GM13977 (cell line): ENCODE data around the gene UPF2.
A peak's percentile ranks its signal among the peaks of the same experiment; 100 is the strongest.
"Not testable (repeated sequence)": the region's sequence is repeated elsewhere in the genome, so short reads cannot be mapped to it uniquely, and the experiment has no call there.

Experiments used
- DNase-seq: peaks from one replicate; pipeline ENCODE4 v3.0.0; 2012; ENCODE audit warnings: low spot score
- CTCF ChIP-seq: IDR thresholded peaks from 2 replicates; pipeline ENCODE4 v1.5.1; 2012; ENCODE audit warnings: mild to moderate bottlenecking, control low read depth; ENCODE audit not compliant: insufficient read depth; ENCODE audit errors: extremely low read depth, missing control alignments
- in situ Hi-C: fragments of 300-500 bp; cut with MboI; formaldehyde crosslinking; loops from one replicate; pipeline ENCODE4 v1.12.0; 2022; ENCODE audit warnings: low sequenced_read_pairs, low pct_unique_long_range_greater_than_20kb, mixed read lengths, inconsistent platforms; ENCODE audit not compliant: unreplicated experiment

Gene UPF2

GRCh38 chr10:12010353-12010752 lies 32.3 kb downstream of the UPF2 start:
- DNase-seq, result no peak
- in situ Hi-C loops, result no loop called here
- no peak for TF ChIP-seq CTCF

GRCh38 chr10:12008842-12009241 lies 33.8 kb downstream of the UPF2 start:
- in situ Hi-C loops, DNase-seq: not testable (repeated sequence)

- no peak for TF ChIP-seq CTCF
- no peak for DNase-seq
- in situ Hi-C loops, result no loop called here
Observed at GRCh38 chr10:12006671-12007070, 35.9 kb downstream of the UPF2 start.

- DNase-seq, result peak; percentile 65
- in situ Hi-C loops, result no loop called here
- TF ChIP-seq CTCF, result no peak
Observed at GRCh38 chr10:11993834-11994468, 48.7 kb downstream of the UPF2 start.

- in situ Hi-C loops, result no loop called here
- TF ChIP-seq CTCF, result no peak
- DNase-seq, result no peak
Observed at GRCh38 chr10:11988924-11989323, 53.7 kb downstream of the UPF2 start.

- peak; percentile 62 for DNase-seq
- in situ Hi-C loops, result no loop called here
- TF ChIP-seq CTCF, result peak; percentile 81
Observed at GRCh38 chr10:11986593-11987216, 55.9 kb downstream of the UPF2 start.

GRCh38 chr10:11982253-11982652 lies 60.4 kb downstream of the UPF2 start:
- in situ Hi-C loops, result no loop called here
- no peak for DNase-seq
- TF ChIP-seq CTCF, result no peak
